K562 (cell line): Measurements from ENCODE around the gene PCBP3. TPM values are rescaled to one million over a fixed set of nuclear protein-coding genes. Genes with fewer than 3 reads are reported as not detected.

Source experiments
- ATAC-seq: fragments of 200-7000 bp; cut with Tn5 transposase; 3 replicates; pipeline ENCODE4 v1.9.1; 2020; ENCODE audit warnings: moderate library complexity
- BruUV-seq: library from RNA; stranded (reverse); fragments of 400-500 nt; replicated peaks from 2 replicates; lab custom pipeline; 2021; lab: Mats Ljungman, UMichigan
- CTCF ChIA-PET: fragments of 300-600 bp; formaldehyde crosslinking; extraction: SDS; loops from one replicate; lab custom pipeline; 2021; ENCODE audit warnings: low intra/inter-chr PET ratio; lab: Yijun Ruan, JAX
- POLR2A ChIA-PET: fragments of 300-600, 350-650 bp; sonication (Branson Sonifier 250); formaldehyde crosslinking; extraction: SDS; loops from one replicate; lab custom pipeline; 2021; ENCODE audit warnings: antibody characterized with exemption, inconsistent platforms; lab: Yijun Ruan, JAX
- DNase-seq, 4 experiments: peaks; one replicate each; pipeline versions ENCODE4 v3.0.0 to v3.0.0-alpha.2; 2011 to 2018; ENCODE audit warnings: low spot score in 3 of 4, mixed read lengths in 3 of 4; ENCODE audit errors: extremely low read depth in 1 of 4
- FAIRE-seq: peaks from 2 replicates; lab custom pipeline; 2011; peaks lifted over from hg19 to GRCh38; lab: Jason Lieb, UNC
- H2AFZ ChIP-seq: 2 replicates; pipeline ENCODE4 v1.6.0; 2011; ENCODE audit warnings: low read depth, low read length, control low read depth, inconsistent platforms
- H3K27ac ChIP-seq: fragments of 200-600 bp; 3 replicates; pipeline ENCODE4 v1.8.0; 2011; ENCODE audit warnings: low read depth, mild to moderate bottlenecking, control low read depth, inconsistent platforms, low read length, moderate library complexity, mixed read lengths; ENCODE audit errors: extremely low read depth
- H3K27me3 ChIP-seq, 2 experiments: fragments of 300-600 bp in 1 of 2; 2 replicates in 1 of 2; 3 replicates in 1 of 2; pipeline versions ENCODE4 v1.6.0 to v1.8.0; 2011; ENCODE audit warnings: inconsistent platforms in 2 of 2, low read length in 2 of 2, mild to moderate bottlenecking in 1 of 2, mixed read lengths in 1 of 2, moderate library complexity in 1 of 2; ENCODE audit not compliant: control insufficient read depth in 2 of 2, insufficient read depth in 2 of 2
- H3K36me3 ChIP-seq: fragments of 300-600 bp; 3 replicates; pipeline ENCODE4 v1.8.0; 2011; ENCODE audit warnings: mild to moderate bottlenecking, low read length, inconsistent platforms; ENCODE audit not compliant: control insufficient read depth, insufficient read depth
- H3K4me1 ChIP-seq, 2 experiments: fragments of 200-600 bp in 1 of 2; replicated peaks in 1 of 2; 2 replicates in 1 of 2; 3 replicates in 1 of 2; pipeline versions ENCODE4 v1.5.1 to v1.8.0; 2011; ENCODE audit warnings: inconsistent platforms in 2 of 2, low read length in 2 of 2, mild to moderate bottlenecking in 1 of 2, mixed read lengths in 1 of 2, moderate library complexity in 1 of 2; ENCODE audit not compliant: control insufficient read depth in 2 of 2, insufficient read depth in 2 of 2
- H3K4me2 ChIP-seq: 2 replicates; pipeline ENCODE4 v1.6.1; 2011; ENCODE audit warnings: low read length, control low read depth, inconsistent platforms, mixed read lengths; ENCODE audit not compliant: insufficient read depth
- H3K4me3 ChIP-seq: fragments of 200-600 bp; sonication (generic), shearing (Covaris generic); 2 replicates; pipeline ENCODE4 v1.5.1; 2016; ENCODE audit warnings: control low read depth, inconsistent platforms
- H3K79me2 ChIP-seq: fragments of 200-600 bp; 3 replicates; pipeline ENCODE4 v1.8.0; 2011; ENCODE audit warnings: low read length, inconsistent platforms; ENCODE audit not compliant: control insufficient read depth, insufficient read depth
- H3K9ac ChIP-seq, 2 experiments: 2 replicates each; pipeline versions ENCODE4 v1.6.0 to v1.6.1; 2011; ENCODE audit warnings: low read depth in 2 of 2, low read length in 2 of 2, control low read depth in 1 of 2, inconsistent platforms in 1 of 2, mild to moderate bottlenecking in 1 of 2, mixed read lengths in 1 of 2; ENCODE audit not compliant: insufficient read depth in 1 of 2
- H3K9me1 ChIP-seq: one replicate; pipeline ENCODE4 v1.6.0; 2011; ENCODE audit warnings: inconsistent platforms, mild to moderate bottlenecking, low read length, moderate library complexity; ENCODE audit not compliant: control insufficient read depth, insufficient read depth
- H3K9me3 ChIP-seq: replicated peaks from 2 replicates; pipeline ENCODE4 v1.5.1; 2011; ENCODE audit warnings: low read depth, low read length, inconsistent platforms; ENCODE audit not compliant: control insufficient read depth, insufficient read depth
- H4K20me1 ChIP-seq: replicated peaks from 2 replicates; pipeline ENCODE4 v1.6.1; 2011; ENCODE audit warnings: low read length, inconsistent platforms, mixed read lengths; ENCODE audit not compliant: control insufficient read depth, insufficient read depth
- POLR2G ChIP-seq: fragments of 200-400 bp; formaldehyde crosslinking; IDR thresholded peaks from 2 replicates; pipeline ENCODE4 v1.6.1; 2017; ENCODE audit warnings: low read depth, mild to moderate bottlenecking, antibody characterized with exemption, low read length, moderate library complexity
- RBFOX2 ChIP-seq: fragments of 200-400 bp; formaldehyde crosslinking; IDR thresholded peaks from 2 replicates; pipeline ENCODE4 v1.6.1; 2017; ENCODE audit warnings: low read depth, mild to moderate bottlenecking, low read length, moderate library complexity
- ZNF449 ChIP-seq: fragments of 250-450 bp; sonication (Bioruptor Pico); IDR thresholded peaks from 2 replicates; pipeline ENCODE4 v1.8.0; 2022; ENCODE audit warnings: moderate library complexity, mild to moderate bottlenecking, inconsistent platforms
- WGBS: fragments of 100-300 bp; shearing (Covaris generic); methylation state at CpG from one replicate; pipeline ENCODE4 v1.1.6; 2016; ENCODE audit warnings: low coverage, mixed read lengths; ENCODE audit not compliant: insufficient coverage; ENCODE audit errors: missing lambda C conversion rate; 5-methylcytosine and 5-hydroxymethylcytosine counted together
- in situ Hi-C: fragments of 300-500 bp; cut with MboI; formaldehyde crosslinking; loops from 4 replicates; pipeline ENCODE4 v1.15.0; 2018; ENCODE audit warnings: inconsistent platforms, mixed read lengths
- intact Hi-C: fragments of 100-400 bp; cut with micrococcal nuclease; formaldehyde crosslinking; loops from 2 replicates; pipeline ENCODE4 v1.14.2; 2022
- polyA plus RNA-seq, 8 experiments: library from polyadenylated mRNA; depleted of rRNA in 4 of 8; stranded (reverse) in 5 of 8; unstranded in 3 of 8; fragments of >200 nt; fragmentation: Nextera tagmentation in 2 of 8; fragmentation: Illumina TruSeq in 1 of 8; extraction: Ambion mirVana in 2 of 8; extraction: Trizol in 1 of 8; gene quantifications; 2 replicates each; pipeline versions ENCODE4 v1.2.1 to v1.2.3, GENCODE V29; 2011 to 2014; ENCODE audit warnings: inconsistent platforms in 1 of 8, missing spikeins in 1 of 8
- total RNA-seq, 7 experiments: library from RNA; depleted of rRNA in 6 of 7; stranded (reverse); fragments of >200 nt in 6 of 7; fragmentation: Illumina TruSeq in 2 of 7; extraction: Trizol in 2 of 7; gene quantifications; 2 replicates each; pipeline versions ENCODE4 v1.2.1 to v1.2.3, GENCODE V29; 2011 to 2021; ENCODE audit warnings: low replicate concordance in 1 of 7

The PCBP3 gene
- total and polyA plus RNA-seq, 9 of the 15 experiments (the other 6 are each of a cell fraction or from before 2014, with no cell fraction given), result 0.18 TPM; not detected in 8

GRCh38 chr21:45599146-45599581, 44.4 kb upstream of the PCBP3 start:
- no peak overlapping the region for H3K4me2 ChIP-seq
- DNase-seq, result no peak
- H3K9me3 ChIP-seq, result 0 out of 2 replicates have a peak, but pooled peaks cover 2% of the 10 kb centered on the region
- no peak overlapping the region for H3K4me3 ChIP-seq
- H4K20me1 ChIP-seq, result peaks cover 15% of the 10 kb centered on the region; the same call in 1 of the 2 replicates
- peaks cover 34% of the 10 kb centered on the region for H3K79me2 ChIP-seq
- peaks cover 0 to 31% of the 10 kb centered on the region in 2 experiments; a peak in 3 of 5 replicates for H3K4me1 ChIP-seq
- H3K27ac ChIP-seq, result no peak overlapping the region
- H2AFZ ChIP-seq, result no peak overlapping the region
- peak; percentile 65 for TF ChIP-seq POLR2G
- TF ChIP-seq ZNF449, result no peak
- peak; percentile 64 for TF ChIP-seq RBFOX2
- ChIA-PET CTCF (no interaction called here), POLR2A (interaction anchor here (1.0 to 1.9 kb wide), 2 partner anchors 12 to 20 kb away, joined by 3 to 4 read pairs; no protein-coding TSS in a partner anchor)
- FAIRE-seq, result no peak
- peaks cover 6% of the 10 kb centered on the region for H3K9me1 ChIP-seq
- intact Hi-C loops, result loop anchor here (5.0 kb wide), 1 partner anchor 122 kb away; no protein-coding TSS in a partner anchor
- peaks cover 55% of the 10 kb centered on the region for H3K36me3 ChIP-seq
- WGBS, result 80% methylated on average over 10 of the region's 14 CpGs
- H3K27me3 ChIP-seq, result no peaks in the 10 kb centered on the region
- H3K9ac ChIP-seq, result no peak overlapping the region
- in situ Hi-C loops, result loop anchor here (5.0 kb wide), 1 partner anchor 42 kb away; no protein-coding TSS in a partner anchor
- no peak for ATAC-seq
- no TSS peak for BruUV-seq
